Heart left ventricle (tissue), 13 donors: ENCODE data around the gene CDRT4.

Experiments used
- POLR2A ChIP-seq, 2 donors: fragments of 450-650 bp; IDR thresholded peaks; one replicate each; pipeline ENCODE4 v1.6.1; 2017; ENCODE audit warnings: antibody characterized with exemption in 2 of 2, mild to moderate bottlenecking in 2 of 2, moderate library complexity in 2 of 2
- TF ChIP-seq, protein P1 (sequence below), 12 donors: fragments of 200-600 bp; sonication (generic) in 4 of 12; IDR thresholded peaks; one replicate each; pipeline versions ENCODE4 v1.5.0 to v1.8.0; 2018 to 2022; ENCODE audit warnings: antibody characterized with exemption in 12 of 12, mild to moderate bottlenecking in 5 of 12
- donor health status: ischemic (EF 13 %, LVEDD 7.1; RV severe dilation, severe dysfunction).
- donor health status: DM: no; HTN: yes; CAD: no.
- donor health status: DM: no; HTN: no; CAD: no.
- donor health status: ischemic (EF 25% LVEDD 6.9; RV normal size, moderate dysfunction).
- donor health status: ischemic (EF 25% LVEDD 5.7; RV mildly dilated, moderate dysfunction).
- donor health status: ischemic (EF 35%, LVEDD 5.7; RV mildly dilated, moderate dysfunction).
- donor health status: nonischemic (EF 11% LVEDD 7.7; RV severe dilation, severe dysfunction).
- donor health status: DM: yes; HTN: yes; CAD: no.
- donor health status: PGD.
- donor health status: ischemic (EF 29% LVEDD 5.4; RV normal size, mild dysfunction).
- donor health status: nonischemic (EF 23%, LVEDD 6.1; RV moderate dilation, normal function).

DNA sequence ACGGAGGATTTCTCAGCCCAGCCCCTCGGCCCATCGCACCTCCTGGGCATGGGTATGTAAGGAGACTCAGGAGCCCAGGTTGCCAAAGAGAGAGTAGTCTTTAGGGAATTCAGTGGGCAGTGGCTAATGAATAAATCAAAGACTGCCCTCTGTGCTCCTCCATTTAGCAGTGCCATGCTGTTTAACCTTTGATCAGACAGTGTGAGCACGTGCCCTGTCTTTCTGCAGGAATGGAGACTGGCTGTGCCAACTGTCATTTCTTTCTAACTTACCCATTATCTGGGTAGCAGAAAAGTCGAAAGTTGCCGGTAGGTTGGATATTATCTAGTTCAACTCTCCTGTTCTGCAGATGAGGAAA lies 62.4 kb downstream of the CDRT4 start:
- TF ChIP-seq, protein P1, sequence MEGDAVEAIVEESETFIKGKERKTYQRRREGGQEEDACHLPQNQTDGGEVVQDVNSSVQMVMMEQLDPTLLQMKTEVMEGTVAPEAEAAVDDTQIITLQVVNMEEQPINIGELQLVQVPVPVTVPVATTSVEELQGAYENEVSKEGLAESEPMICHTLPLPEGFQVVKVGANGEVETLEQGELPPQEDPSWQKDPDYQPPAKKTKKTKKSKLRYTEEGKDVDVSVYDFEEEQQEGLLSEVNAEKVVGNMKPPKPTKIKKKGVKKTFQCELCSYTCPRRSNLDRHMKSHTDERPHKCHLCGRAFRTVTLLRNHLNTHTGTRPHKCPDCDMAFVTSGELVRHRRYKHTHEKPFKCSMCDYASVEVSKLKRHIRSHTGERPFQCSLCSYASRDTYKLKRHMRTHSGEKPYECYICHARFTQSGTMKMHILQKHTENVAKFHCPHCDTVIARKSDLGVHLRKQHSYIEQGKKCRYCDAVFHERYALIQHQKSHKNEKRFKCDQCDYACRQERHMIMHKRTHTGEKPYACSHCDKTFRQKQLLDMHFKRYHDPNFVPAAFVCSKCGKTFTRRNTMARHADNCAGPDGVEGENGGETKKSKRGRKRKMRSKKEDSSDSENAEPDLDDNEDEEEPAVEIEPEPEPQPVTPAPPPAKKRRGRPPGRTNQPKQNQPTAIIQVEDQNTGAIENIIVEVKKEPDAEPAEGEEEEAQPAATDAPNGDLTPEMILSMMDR (IDR thresholded peaks at IDR 0.05): no peak
- no peak for TF ChIP-seq POLR2A (IDR thresholded peaks at IDR 0.05)
